Colonic mucosa (tissue), 4 donors: Measurements from ENCODE around the gene NDRG4. TPM values are rescaled to one million over a fixed set of nuclear protein-coding genes. Genes with fewer than 3 reads are reported as not detected.

ENCODE experiments used
- DNase-seq: peaks from one replicate; pipeline ENCODE4 v3.0.0-alpha.2; 2020
- H3K27ac ChIP-seq: fragments of 200-600 bp; one replicate; pipeline ENCODE4 v1.8.0; 2021
- H3K27me3 ChIP-seq: fragments of 200-600 bp; one replicate; pipeline ENCODE4 v1.8.0; 2021
- H3K36me3 ChIP-seq: fragments of 200-600 bp; one replicate; pipeline ENCODE4 v1.8.0; 2021
- H3K4me1 ChIP-seq: fragments of 200-600 bp; one replicate; pipeline ENCODE4 v1.8.0; 2021; ENCODE audit warnings: mild to moderate bottlenecking
- H3K4me3 ChIP-seq: fragments of 200-600 bp; one replicate; pipeline ENCODE4 v1.8.0; 2021
- H3K9ac ChIP-seq, 2 donors: one replicate each; pipeline ENCODE4 v1.7.0; 2013; ENCODE audit warnings: control low read depth in 2 of 2, low read depth in 2 of 2, low read length in 2 of 2
- H3K9me3 ChIP-seq: fragments of 200-600 bp; one replicate; pipeline ENCODE4 v1.8.0; 2021
- intact Hi-C: fragments of 100-400 bp; cut with DNase I; formaldehyde crosslinking; loops from one replicate; pipeline ENCODE4 v1.14.1; 2022
- total RNA-seq, 2 donors: library from RNA; stranded (reverse); fragmentation: NEBNext Ultra II Directional in 1 of 2; extraction: Animal tissue kit (Norgen Biotek cat#: 25700) in 1 of 2; gene quantifications; one replicate each; pipeline ENCODE4 v1.2.1, GENCODE V29; 2021
- TF ChIP-seq, protein P1 (sequence below): fragments of 200-600 bp; IDR thresholded peaks from one replicate; pipeline ENCODE4 v1.8.0; 2022; ENCODE audit warnings: antibody characterized with exemption, mild to moderate bottlenecking
- donor health status: healthy.
- donor health status: DM: no; HTN: no; CAD: no.
- donor health status: DM: no; HTN: no; CAD: no.

Gene NDRG4
- total RNA-seq, 2 donors from 2014 or later = 3.0 to 9.8 TPM

GRCh38 chr16:58533751-58534470 is 34.0 kb downstream of the NDRG4 start:
- Histone ChIP-seq H3K9ac (no peak overlapping the region), H3K4me1 (no peaks in the 10 kb centered on the region), H3K27ac (no peak overlapping the region), H3K27me3 (no peaks in the 10 kb centered on the region), H3K9me3 (no peaks in the 10 kb centered on the region), H3K36me3 (peaks cover 34% of the 10 kb centered on the region), H3K4me3 (no peak overlapping the region)
- DNase-seq = no peak
- TF ChIP-seq, protein P1, sequence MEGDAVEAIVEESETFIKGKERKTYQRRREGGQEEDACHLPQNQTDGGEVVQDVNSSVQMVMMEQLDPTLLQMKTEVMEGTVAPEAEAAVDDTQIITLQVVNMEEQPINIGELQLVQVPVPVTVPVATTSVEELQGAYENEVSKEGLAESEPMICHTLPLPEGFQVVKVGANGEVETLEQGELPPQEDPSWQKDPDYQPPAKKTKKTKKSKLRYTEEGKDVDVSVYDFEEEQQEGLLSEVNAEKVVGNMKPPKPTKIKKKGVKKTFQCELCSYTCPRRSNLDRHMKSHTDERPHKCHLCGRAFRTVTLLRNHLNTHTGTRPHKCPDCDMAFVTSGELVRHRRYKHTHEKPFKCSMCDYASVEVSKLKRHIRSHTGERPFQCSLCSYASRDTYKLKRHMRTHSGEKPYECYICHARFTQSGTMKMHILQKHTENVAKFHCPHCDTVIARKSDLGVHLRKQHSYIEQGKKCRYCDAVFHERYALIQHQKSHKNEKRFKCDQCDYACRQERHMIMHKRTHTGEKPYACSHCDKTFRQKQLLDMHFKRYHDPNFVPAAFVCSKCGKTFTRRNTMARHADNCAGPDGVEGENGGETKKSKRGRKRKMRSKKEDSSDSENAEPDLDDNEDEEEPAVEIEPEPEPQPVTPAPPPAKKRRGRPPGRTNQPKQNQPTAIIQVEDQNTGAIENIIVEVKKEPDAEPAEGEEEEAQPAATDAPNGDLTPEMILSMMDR = no peak
- intact Hi-C loops = no loop called here

DNA sequence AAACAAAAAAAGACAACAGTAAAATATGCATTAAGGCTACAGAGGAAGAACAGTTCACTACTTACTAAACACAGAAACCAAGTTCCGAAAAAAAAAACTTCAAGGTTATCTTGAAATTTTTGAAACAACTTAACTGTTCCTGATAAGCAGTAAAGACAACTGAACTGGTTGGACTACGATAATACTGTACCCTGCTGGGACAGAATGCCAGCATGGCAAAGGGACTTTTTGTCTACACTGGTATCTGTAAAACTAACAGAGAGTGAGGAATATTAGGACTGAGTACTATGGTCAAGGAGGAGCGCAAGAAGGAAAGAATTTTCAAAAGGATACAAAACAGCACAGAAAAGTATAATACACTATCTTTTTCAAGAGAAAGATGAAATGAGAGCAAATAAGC is 35.2 kb downstream of the NDRG4 start:
- no peaks in the 10 kb centered on the region for H3K27me3 ChIP-seq
- intact Hi-C loops = loop anchor here (5.0 kb wide), 1 partner anchor 42 kb away; no protein-coding TSS in a partner anchor
- peaks cover 36% of the 10 kb centered on the region for H3K36me3 ChIP-seq
- no peaks in the 10 kb centered on the region for H3K9me3 ChIP-seq
- no peak overlapping the region for H3K27ac ChIP-seq
- TF ChIP-seq, protein P1 = no peak
- no peak overlapping the region for H3K9ac ChIP-seq
- H3K4me3 ChIP-seq = no peak overlapping the region
- no peaks in the 10 kb centered on the region for H3K4me1 ChIP-seq
- DNase-seq = no peak

DNA sequence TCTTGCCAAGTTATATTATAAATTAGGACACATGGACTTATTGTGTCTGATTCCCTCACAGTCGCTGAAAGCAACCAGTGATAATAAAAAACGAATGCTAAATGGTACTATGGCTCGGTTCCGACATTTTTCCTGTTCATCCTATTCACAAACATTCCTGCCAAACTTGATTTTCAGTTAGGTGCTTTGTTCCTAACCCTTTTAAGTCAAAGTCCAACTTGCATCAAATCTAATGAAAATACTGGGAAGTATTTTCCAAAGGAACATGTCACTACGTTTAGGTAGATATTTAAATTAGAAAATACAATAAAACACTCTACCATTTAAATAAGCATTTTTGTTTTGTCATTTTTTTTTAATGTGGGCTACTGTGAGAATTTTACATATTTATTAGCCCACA is 36.3 kb downstream of the NDRG4 start:
- Histone ChIP-seq H3K4me1 (no peaks in the 10 kb centered on the region), H3K4me3 (no peak overlapping the region), H3K27ac (no peak overlapping the region), H3K9me3 (no peaks in the 10 kb centered on the region), H3K27me3 (no peaks in the 10 kb centered on the region), H3K36me3 (peaks cover 38% of the 10 kb centered on the region), H3K9ac (no peak overlapping the region)
- no peak for DNase-seq
- TF ChIP-seq, protein P1 = no peak
- intact Hi-C loops = loop anchor here (5.0 kb wide), 1 partner anchor 41 kb away; no protein-coding TSS in a partner anchor

- H3K27me3 ChIP-seq = no peaks in the 10 kb centered on the region
- H3K4me1 ChIP-seq = no peaks in the 10 kb centered on the region
- H3K27ac ChIP-seq = no peak overlapping the region
- no peak overlapping the region for H3K4me3 ChIP-seq
- H3K9me3 ChIP-seq = no peaks in the 10 kb centered on the region
- no peak overlapping the region for H3K9ac ChIP-seq
- no peak for DNase-seq
- TF ChIP-seq, protein P1 = no peak
- H3K36me3 ChIP-seq = peaks cover 35% of the 10 kb centered on the region
- intact Hi-C loops = loop anchor here (5.0 kb wide), 1 partner anchor 40 kb away; no protein-coding TSS in a partner anchor
Measured at GRCh38 chr16:58537124-58537906, 37.4 kb downstream of the NDRG4 start.

DNA sequence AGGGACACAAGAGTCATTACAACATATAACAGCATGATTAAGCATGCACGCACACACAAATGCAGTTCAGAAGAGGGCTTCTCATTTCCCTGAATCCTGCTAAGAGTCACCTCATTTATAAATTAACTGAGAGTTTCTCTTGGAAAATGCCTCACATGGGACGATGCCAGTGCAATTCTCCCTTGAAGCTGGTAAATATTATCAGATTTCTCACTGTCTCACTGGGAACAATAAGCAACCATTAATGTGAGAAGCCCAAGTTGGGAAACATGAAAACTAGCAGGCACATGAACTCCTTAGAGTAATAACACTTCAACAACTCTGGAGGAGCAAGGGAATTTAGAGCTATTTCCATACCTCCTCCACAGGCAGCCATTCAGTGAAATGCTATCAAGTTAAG is 41.8 kb downstream of the NDRG4 start:
- Histone ChIP-seq H3K4me1 (no peaks in the 10 kb centered on the region), H3K4me3 (no peak overlapping the region), H3K27me3 (no peaks in the 10 kb centered on the region), H3K9me3 (no peaks in the 10 kb centered on the region), H3K36me3 (peaks cover 48% of the 10 kb centered on the region), H3K27ac (no peak overlapping the region), H3K9ac (no peak overlapping the region)
- no peak for DNase-seq
- intact Hi-C loops = no loop called here
- TF ChIP-seq, protein P1 = no peak
